ENCODE measurements around the gene RNF220. TPM values are rescaled to one million over a fixed set of nuclear protein-coding genes. Genes with fewer than 3 reads are reported as not detected.

Gene RNF220
- total RNA-seq, 1 experiment from 2014 or later, result 68.7 TPM

DNA sequence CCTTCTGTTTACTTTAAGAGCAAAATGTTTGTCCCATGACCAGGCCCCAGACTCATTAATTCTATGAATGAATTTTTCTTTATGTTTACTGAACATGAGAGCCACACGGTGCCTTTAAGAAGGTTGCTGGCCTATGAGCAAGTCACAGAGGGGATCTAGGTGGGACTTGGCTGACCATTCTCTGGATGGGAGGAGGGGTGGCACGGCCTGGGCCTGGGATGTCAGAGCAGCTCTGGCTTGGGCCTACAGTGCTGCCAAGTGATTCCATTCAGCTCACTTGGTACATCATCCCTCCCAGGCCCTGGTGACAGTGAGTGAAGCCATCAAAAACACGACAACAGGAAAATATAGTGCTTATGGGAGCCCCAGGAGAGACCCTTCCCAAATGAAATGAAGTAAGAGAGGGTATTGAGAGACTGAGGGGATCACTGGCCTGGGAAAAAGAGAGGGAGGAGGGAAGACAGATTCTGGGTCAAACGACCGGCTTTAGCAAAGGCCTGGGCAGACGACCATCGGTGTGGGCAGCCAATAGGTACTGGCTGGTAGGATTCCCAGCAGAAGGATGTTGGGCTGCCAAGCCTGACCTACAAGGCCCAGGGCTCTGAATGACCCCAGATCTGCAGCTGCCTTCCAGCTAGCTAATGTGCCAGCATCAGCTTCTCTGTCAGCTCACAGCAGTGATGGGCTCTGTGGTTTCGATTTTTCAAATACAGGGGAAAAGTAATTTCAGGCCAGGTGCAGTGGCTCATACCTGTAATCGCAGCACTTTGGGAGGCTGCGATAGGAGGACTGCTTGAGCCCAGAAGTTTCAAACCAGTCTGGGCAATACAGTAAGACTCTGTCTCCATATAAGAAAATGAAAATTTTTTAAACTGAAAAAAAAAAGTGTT, 265.9 kb downstream of the RNF220 start:
- no peak for DNase-seq
- Mint-ChIP-seq H3K9me3 (ENCODE audit: low read depth, unreplicated experiment) (no peaks in the 10 kb centered on the region), H3K4me3 (ENCODE audit: low read depth, unreplicated experiment) (no peak overlapping the region), H3K27ac (ENCODE audit: unreplicated experiment) (no peak overlapping the region), H3K4me1 (ENCODE audit: low read depth, unreplicated experiment) (no peaks in the 10 kb centered on the region), H3K36me3 (ENCODE audit: insufficient read depth, unreplicated experiment) (peaks cover 17% of the 10 kb centered on the region), H3K27me3 (ENCODE audit: unreplicated experiment) (no peaks in the 10 kb centered on the region)
- TF ChIP-seq CTCF (IDR thresholded peaks at IDR 0.05; ENCODE audit: unreplicated experiment), result no peak
- intact Hi-C loops (cut with micrococcal nuclease; ENCODE audit: unreplicated experiment), result no loop called here
- no TSS peak for BruUV-seq (replicated peaks)
- CTCF ChIA-PET, result no interaction called here

- Mint-ChIP-seq H3K9me3 (ENCODE audit: low read depth, unreplicated experiment) (no peaks in the 10 kb centered on the region), H3K27me3 (ENCODE audit: unreplicated experiment) (no peaks in the 10 kb centered on the region), H3K27ac (ENCODE audit: unreplicated experiment) (no peak overlapping the region), H3K4me1 (ENCODE audit: low read depth, unreplicated experiment) (no peaks in the 10 kb centered on the region), H3K4me3 (ENCODE audit: low read depth, unreplicated experiment) (no peak overlapping the region), H3K36me3 (ENCODE audit: insufficient read depth, unreplicated experiment) (peaks cover 17% of the 10 kb centered on the region)
- BruUV-seq (replicated peaks), result no TSS peak
- intact Hi-C loops (cut with micrococcal nuclease; ENCODE audit: unreplicated experiment), result no loop called here
- TF ChIP-seq CTCF (IDR thresholded peaks at IDR 0.05; ENCODE audit: unreplicated experiment), result no peak
- CTCF ChIA-PET, result interaction anchor here (1.4 kb wide), 1 partner anchor 17 kb away, joined by 3 read pairs; no protein-coding TSS in a partner anchor
- no peak for DNase-seq
Measured at GRCh38 chr1:44672254-44672955, 267.4 kb downstream of the RNF220 start.

- Mint-ChIP-seq H3K36me3 (ENCODE audit: insufficient read depth, unreplicated experiment) (peaks cover 17% of the 10 kb centered on the region), H3K27me3 (ENCODE audit: unreplicated experiment) (no peaks in the 10 kb centered on the region), H3K27ac (ENCODE audit: unreplicated experiment) (no peak overlapping the region), H3K9me3 (ENCODE audit: low read depth, unreplicated experiment) (no peaks in the 10 kb centered on the region), H3K4me1 (ENCODE audit: low read depth, unreplicated experiment) (no peaks in the 10 kb centered on the region), H3K4me3 (ENCODE audit: low read depth, unreplicated experiment) (peak overlapping the region; percentile 83)
- TF ChIP-seq CTCF (IDR thresholded peaks at IDR 0.05; ENCODE audit: unreplicated experiment), result no peak
- DNase-seq, result no peak
- intact Hi-C loops (cut with micrococcal nuclease; ENCODE audit: unreplicated experiment), result no loop called here
- BruUV-seq (replicated peaks), result TSS peak; percentile 60
- CTCF ChIA-PET, result interaction anchor here (1.1 to 1.4 kb wide), 3 partner anchors 10 to 20 kb away, joined by 3 read pairs; no protein-coding TSS in a partner anchor
Measured at GRCh38 chr1:44672961-44673674, 268.1 kb downstream of the RNF220 start.

DNA sequence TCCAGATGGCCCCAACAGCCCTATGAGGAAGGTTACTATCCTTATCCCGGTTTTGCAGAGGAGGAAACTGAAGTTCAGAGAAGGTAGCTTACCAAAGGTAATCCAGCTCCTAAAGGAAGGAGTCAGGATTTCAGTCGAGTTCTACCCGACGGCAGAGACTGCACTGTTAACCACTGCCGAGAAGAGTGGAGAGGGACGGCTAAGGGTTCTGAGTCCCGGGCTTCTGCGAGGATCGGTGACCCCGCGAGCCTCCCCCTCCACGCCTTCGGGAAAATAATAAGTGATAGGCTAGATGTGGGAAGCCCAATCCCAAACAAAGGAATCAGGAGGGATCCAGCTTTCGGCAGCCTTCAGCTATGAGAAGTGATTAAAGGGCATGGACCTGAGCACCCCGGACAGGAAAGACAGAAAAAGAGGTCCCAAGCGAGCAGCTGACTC, 268.6 kb downstream of the RNF220 start:
- TF ChIP-seq CTCF (IDR thresholded peaks at IDR 0.05; ENCODE audit: unreplicated experiment), result no peak
- peak overlapping the region; percentile 95 for H3K27ac Mint-ChIP-seq (ENCODE audit: unreplicated experiment)
- peak overlapping the region; percentile 83 for H3K4me3 Mint-ChIP-seq (ENCODE audit: low read depth, unreplicated experiment)
- no peaks in the 10 kb centered on the region for H3K4me1 Mint-ChIP-seq (ENCODE audit: low read depth, unreplicated experiment)
- DNase-seq, result no peak
- H3K36me3 Mint-ChIP-seq (ENCODE audit: insufficient read depth, unreplicated experiment), result peaks cover 17% of the 10 kb centered on the region
- H3K27me3 Mint-ChIP-seq (ENCODE audit: unreplicated experiment), result no peaks in the 10 kb centered on the region
- CTCF ChIA-PET, result interaction anchor here (0.6 to 2.0 kb wide), 6 partner anchors 9 to 625 kb away, joined by 3 to 6 read pairs (median 3); no protein-coding TSS in a partner anchor
- H3K9me3 Mint-ChIP-seq (ENCODE audit: low read depth, unreplicated experiment), result no peaks in the 10 kb centered on the region
- BruUV-seq (replicated peaks), result no TSS peak
- intact Hi-C loops (cut with micrococcal nuclease; ENCODE audit: unreplicated experiment), result no loop called here
